HT-29 (cell line): ENCODE measurements around the gene TMEM239. TPM values are rescaled to one million over a fixed set of nuclear protein-coding genes. Genes with fewer than 3 reads are reported as not detected.
A peak's percentile ranks its signal among the peaks of the same experiment; 100 is the strongest.

Experiments
- DNase-seq: peaks from one replicate; pipeline ENCODE4 v3.0.0-alpha.2; 2015; ENCODE audit warnings: low spot score
- total RNA-seq: library from RNA; depleted of rRNA; stranded (reverse); fragments of >200 nt; shearing (Covaris generic); gene quantifications from 2 replicates; pipeline ENCODE4 v1.2.3, GENCODE V29; 2014; rRNA removed

The TMEM239 gene
- total RNA-seq, 1 experiment from 2014 or later: not detected

DNA sequence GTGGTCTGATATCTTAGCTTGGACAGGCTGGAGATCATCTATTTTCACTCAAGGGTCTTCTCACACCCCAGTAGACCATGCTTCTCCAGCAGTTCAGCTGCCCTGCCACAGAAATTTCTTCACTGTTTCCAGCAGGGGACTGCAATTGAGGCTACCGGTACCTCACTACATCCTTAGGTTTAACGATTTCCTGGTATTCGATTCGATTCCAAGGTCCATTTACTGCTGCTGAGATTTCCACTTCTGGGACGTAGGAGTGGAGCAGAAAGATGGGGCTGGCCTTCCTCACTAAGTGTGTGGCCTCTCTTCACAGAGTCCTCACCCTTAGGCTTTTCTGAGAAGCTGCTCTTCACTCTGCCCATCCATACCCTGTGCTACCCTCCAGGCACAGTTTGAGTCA is 30.5 kb downstream of the TMEM239 start:
- no peak for DNase-seq

- no peak for DNase-seq
Measured at GRCh38 chr20:2847802-2848201, 31.6 kb downstream of the TMEM239 start.

DNA sequence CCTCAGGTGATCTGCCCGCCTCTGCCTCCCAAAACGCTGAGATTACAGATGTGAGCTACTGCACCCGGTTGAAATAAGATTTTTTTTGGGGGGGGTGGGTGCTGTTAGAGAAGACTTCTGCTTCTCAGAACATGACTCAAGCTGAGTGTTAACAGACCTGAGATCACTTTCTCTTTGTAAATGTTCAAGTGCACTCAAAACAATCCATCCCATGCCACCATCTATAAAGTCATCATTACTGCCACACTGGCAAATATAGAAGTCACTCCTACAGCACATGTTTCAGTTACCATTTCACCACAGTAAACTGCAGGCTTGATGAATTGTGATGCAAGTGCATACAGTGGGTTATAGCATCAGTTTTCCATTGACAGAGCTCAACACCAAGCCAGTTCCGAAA is 33.4 kb downstream of the TMEM239 start:
- DNase-seq: no peak

GRCh38 chr20:2851086-2851485 is 34.9 kb downstream of the TMEM239 start:
- DNase-seq: no peak

- no peak for DNase-seq
Measured at GRCh38 chr20:2858591-2858990, 42.4 kb downstream of the TMEM239 start.

DNA sequence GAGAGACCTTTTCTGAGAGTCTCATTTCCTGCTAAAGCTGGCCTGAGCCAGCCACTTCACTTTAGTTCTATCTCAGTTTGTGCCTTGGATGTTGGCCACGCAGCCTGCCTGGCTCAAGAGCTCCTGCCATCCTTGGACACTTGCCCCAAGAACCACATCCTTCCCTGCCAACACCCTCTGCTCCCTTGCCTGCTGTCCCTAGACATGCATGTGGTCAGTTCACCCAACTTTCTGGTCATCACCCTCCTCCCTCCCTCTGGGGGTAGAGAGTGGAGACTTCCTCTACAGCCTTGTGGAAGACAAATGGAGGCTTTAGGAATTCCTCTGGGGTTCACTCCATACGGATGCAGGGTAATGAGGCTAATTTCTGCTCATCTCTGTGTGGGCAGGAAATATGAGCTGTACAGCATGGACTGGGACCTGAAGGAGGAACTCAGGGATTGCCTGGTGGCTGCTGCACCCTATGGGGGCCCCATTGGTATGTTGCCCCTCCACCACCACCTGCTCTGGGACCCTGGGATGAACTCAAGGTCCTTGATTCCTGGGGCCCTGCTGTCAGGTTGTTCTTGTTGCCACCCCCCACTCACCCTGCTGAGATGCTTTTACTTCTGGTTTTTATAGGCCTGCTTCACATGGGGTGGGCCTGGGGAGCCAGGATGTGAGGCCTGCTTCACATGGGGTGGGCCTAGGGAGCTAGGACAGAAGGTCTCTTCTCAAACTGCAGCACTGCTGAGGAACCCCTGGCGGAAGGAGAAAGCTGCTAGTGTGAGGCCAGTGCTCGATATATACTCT is 43.4 kb downstream of the TMEM239 start:
- DNase-seq: no peak

DNA sequence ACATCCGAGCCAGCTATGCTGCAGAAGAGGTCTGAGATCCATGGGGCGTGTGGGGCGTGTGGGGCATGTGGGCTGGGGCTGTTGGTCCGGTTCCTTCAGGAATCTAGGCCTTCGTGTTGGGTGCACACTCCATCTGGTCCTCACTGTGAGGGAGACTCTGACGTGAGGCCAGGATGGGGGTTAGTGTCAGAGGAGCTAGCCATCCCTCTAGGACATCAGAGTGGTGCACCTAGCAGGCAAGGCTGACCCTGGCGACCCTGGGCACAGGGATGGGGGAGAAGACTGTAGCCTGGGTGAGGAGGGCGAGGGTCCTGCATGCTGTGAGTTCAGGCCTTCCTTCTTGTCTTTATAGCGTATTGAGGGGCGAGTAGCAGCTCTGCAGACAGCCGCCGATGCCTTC is 48.5 kb downstream of the TMEM239 start:
- no peak for DNase-seq

GRCh38 chr20:2865101-2865500 is 48.9 kb downstream of the TMEM239 start:
- no peak for DNase-seq

- DNase-seq: no peak
Measured at GRCh38 chr20:2865630-2866029, 49.5 kb downstream of the TMEM239 start.

DNA sequence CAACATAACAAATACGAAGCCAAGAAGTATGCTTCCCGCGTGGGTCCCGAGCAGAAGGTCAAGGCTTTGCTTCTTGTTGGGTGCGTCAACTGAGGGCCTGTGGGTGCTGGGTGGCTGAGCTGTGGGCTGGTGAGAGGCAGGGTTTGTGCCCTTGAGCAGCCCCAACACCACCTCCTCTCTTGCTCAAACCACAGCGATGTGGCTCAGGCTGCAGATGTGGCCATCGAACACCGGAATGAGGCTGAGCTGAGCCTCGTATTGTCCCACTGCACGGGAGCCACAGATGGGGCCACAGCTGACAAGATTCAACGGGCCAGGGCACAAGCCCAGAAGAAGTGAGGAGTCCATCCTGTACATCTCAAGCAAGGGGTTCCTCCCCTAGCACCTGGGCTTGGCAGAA is 50.1 kb downstream of the TMEM239 start:
- DNase-seq: no peak

- DNase-seq: peak; percentile 12
Measured at GRCh38 chr20:2867081-2867864, 51.1 kb downstream of the TMEM239 start.

Other genes with a start within 250 kb of the TMEM239 start
- gene NOP56, start 163.7 kb upstream of the TMEM239 start, total RNA-seq: 365 and 383 TPM in 2 replicates
- gene IDH3B, start 152.1 kb upstream of the TMEM239 start, total RNA-seq: 139 and 146 TPM in 2 replicates
- gene EBF4, start 123.6 kb upstream of the TMEM239 start, total RNA-seq: 0.03 and 0.23 TPM in 2 replicates
- not detected in 2 replicates for gene CPXM1, start 15.7 kb upstream of the TMEM239 start, total RNA-seq
- not detected in 2 replicates for gene C20orf141, start 1.4 kb upstream of the TMEM239 start, total RNA-seq
- 34.4 and 37.6 TPM in 2 replicates for gene PCED1A, start 24.3 kb downstream of the TMEM239 start, total RNA-seq
- gene VPS16, start 24.4 kb downstream of the TMEM239 start, total RNA-seq: 25.2 and 36.0 TPM in 2 replicates
- 16.3 and 17.6 TPM in 2 replicates for gene PTPRA, start 57.1 kb downstream of the TMEM239 start, total RNA-seq
- not detected in 2 replicates for gene GNRH2, start 227.3 kb downstream of the TMEM239 start, total RNA-seq
- 150 and 154 TPM in 2 replicates for gene MRPS26, start 229.7 kb downstream of the TMEM239 start, total RNA-seq